ENCODE results near the gene CES2.

The CES2 gene

DNA sequence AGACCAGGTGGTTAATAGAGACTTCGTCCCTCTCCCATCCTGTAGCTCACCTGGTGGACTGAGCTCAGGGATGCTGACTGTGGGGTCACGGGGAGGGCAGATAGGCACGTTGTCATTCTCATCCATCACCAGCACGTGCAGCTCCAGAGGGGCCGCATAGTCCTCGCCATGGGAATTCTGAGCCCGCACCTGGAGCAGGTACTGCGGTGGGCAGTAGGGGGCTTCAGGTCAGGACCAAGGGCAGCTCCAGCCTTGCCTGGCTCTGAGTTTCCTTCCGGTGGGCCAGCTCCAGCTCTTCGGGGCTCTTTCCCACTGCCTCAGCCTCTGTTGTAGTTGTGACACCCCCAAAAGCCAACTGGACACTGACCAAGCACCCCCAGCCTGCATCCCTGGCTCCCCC, 22.2 kb upstream of the CES2 start:
- peaks cover 0 to 13% (median 0%) of the 10 kb centered on the region in 11 experiments; a peak in 1 of 22 replicates for H4K20me1 ChIP-seq
- H3K4me2 ChIP-seq: no peak overlapping the region
- H3K27me3 ChIP-seq: no peaks in the 10 kb centered on the region
- H3K9me3 ChIP-seq (replicated peaks in 1 of 11): no peaks in the 10 kb centered on the region
- H3K9ac ChIP-seq: no peak overlapping the region
- H3K4me1 ChIP-seq: peaks cover 0 to 22% (median 3%) of the 10 kb centered on the region in 10 experiments; a peak in 7 of 20 replicates
- TF ChIP-seq Cebpa-rat (IDR thresholded peaks at IDR 0.05): no peak
- H3K4me3 ChIP-seq: no peak overlapping the region
- no peak overlapping the region for H3K27ac ChIP-seq
- H3K36me3 ChIP-seq: no peaks in the 10 kb centered on the region

DNA sequence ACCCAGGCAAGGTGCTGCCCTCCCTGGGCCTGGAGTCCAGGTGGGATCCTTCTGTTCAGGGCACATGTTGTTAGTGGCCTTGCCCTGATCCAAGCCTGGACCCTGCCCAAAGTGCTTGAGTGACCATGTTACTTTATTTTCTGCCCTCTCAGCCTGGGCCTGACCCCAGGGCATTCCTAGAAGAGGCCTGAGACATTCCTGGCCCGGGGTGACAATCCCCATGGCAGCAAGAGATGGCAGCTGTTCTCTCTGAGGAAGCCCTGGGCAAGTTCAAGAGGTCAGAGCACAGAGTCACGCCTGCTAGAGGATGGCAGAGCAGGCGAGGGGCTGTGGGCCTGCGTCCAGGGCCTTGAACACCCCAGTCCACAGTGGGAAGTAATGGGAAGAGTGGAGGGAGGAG, 21.6 kb upstream of the CES2 start:
- no peaks in the 10 kb centered on the region for H3K36me3 ChIP-seq
- no peak overlapping the region for H3K4me3 ChIP-seq
- H3K27me3 ChIP-seq: no peaks in the 10 kb centered on the region
- H3K4me2 ChIP-seq: no peak overlapping the region
- TF ChIP-seq Cebpa-rat (IDR thresholded peaks at IDR 0.05): no peak
- H4K20me1 ChIP-seq: peaks cover 0 to 13% (median 0%) of the 10 kb centered on the region in 11 experiments; a peak in 1 of 22 replicates
- H3K27ac ChIP-seq: no peak overlapping the region
- H3K4me1 ChIP-seq: peaks cover 0 to 18% (median 3%) of the 10 kb centered on the region in 10 experiments; a peak in 8 of 20 replicates
- H3K9me3 ChIP-seq (replicated peaks in 1 of 11): no peaks in the 10 kb centered on the region
- no peak overlapping the region for H3K9ac ChIP-seq

DNA sequence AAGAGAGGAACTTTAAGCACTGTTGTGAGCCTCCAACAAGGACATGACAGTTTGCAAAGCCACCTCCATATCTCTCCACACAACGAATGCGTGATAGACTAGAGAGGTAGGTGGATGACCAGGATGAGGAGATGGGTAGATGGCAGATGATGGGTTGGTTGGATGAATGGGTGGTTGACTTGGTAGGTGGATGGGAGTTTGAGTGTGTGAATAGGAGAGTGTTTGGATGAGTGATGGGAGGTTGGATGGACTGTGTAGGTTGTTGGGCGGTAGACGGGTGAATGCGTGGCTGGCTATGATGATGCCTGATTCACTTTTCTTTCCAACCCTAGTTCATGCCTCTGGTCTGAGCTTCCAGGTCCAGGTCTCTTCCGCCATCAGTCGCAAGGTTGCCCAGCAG, 20.8 kb upstream of the CES2 start:
- H3K4me2 ChIP-seq: no peak overlapping the region
- H3K27ac ChIP-seq: no peak overlapping the region
- peaks cover 0 to 13% (median 0%) of the 10 kb centered on the region in 11 experiments; a peak in 1 of 22 replicates for H4K20me1 ChIP-seq
- H3K27me3 ChIP-seq: no peaks in the 10 kb centered on the region
- H3K9ac ChIP-seq: no peak overlapping the region
- no peaks in the 10 kb centered on the region for H3K36me3 ChIP-seq
- H3K4me1 ChIP-seq: peaks cover 0 to 26% (median 11%) of the 10 kb centered on the region in 10 experiments; a peak in 15 of 20 replicates
- no peak for TF ChIP-seq Cebpa-rat (IDR thresholded peaks at IDR 0.05)
- no peaks in the 10 kb centered on the region for H3K9me3 ChIP-seq (replicated peaks in 1 of 11)
- no peak overlapping the region for H3K4me3 ChIP-seq

DNA sequence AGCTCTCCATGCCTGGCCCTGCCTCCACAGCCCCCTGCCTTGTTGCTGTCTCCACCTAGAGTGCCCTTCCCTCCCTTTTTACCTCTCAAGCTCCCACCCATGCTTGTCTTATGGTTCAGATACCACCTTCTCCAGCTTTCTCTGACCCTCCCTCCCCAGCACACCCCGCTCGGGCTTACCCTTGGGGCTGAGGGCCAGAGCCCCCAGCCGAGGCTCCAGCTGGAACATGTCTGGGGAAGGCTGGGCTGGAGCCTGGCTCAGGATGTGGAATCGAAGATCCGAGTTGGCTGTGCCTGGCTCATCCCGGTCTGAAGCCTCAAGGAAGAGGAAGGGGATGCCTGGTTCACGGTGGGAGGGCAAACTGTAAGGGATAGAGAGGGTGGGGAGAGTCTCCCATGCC, 20.3 kb upstream of the CES2 start:
- H3K4me1 ChIP-seq: peaks cover 0 to 27% (median 14%) of the 10 kb centered on the region in 10 experiments; a peak in 15 of 20 replicates
- H3K36me3 ChIP-seq: no peaks in the 10 kb centered on the region
- no peak overlapping the region for H3K4me3 ChIP-seq
- no peak overlapping the region for H3K4me2 ChIP-seq
- H3K27ac ChIP-seq: no peak overlapping the region
- H3K9ac ChIP-seq: no peak overlapping the region
- H4K20me1 ChIP-seq: peaks cover 0 to 13% (median 0%) of the 10 kb centered on the region in 11 experiments; a peak in 1 of 22 replicates
- TF ChIP-seq Cebpa-rat (IDR thresholded peaks at IDR 0.05): no peak
- H3K9me3 ChIP-seq (replicated peaks in 1 of 11): no peaks in the 10 kb centered on the region
- H3K27me3 ChIP-seq: no peaks in the 10 kb centered on the region

DNA sequence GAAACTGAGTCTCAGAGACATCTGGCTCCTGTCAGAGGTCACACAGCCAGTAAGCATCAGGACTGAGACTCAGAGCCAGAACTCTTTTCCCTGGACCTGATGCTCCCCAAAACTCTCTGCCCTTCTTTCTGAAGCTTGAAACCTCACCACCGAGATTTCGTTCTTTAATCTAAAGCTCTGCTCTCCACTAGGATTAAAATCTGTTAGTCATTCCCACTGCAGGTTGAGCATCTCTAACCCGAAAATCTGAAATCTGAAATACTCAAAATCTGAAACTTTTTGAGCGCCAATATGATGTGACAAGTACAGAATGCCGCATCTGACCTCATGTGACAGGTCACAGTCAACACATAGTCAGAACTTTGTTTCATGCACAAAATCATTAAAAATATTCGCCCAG, 18.8 kb upstream of the CES2 start:
- no peak overlapping the region for H3K9ac ChIP-seq
- no peak overlapping the region for H3K4me2 ChIP-seq
- no peaks in the 10 kb centered on the region for H3K27me3 ChIP-seq
- H3K4me1 ChIP-seq: peaks cover 0 to 28% (median 24%) of the 10 kb centered on the region in 10 experiments; a peak in 16 of 20 replicates
- no peak for TF ChIP-seq Cebpa-rat (IDR thresholded peaks at IDR 0.05)
- no peak overlapping the region for H3K27ac ChIP-seq
- H3K4me3 ChIP-seq: no peak overlapping the region
- no peaks in the 10 kb centered on the region for H3K36me3 ChIP-seq
- H3K9me3 ChIP-seq (replicated peaks in 1 of 11): no peaks in the 10 kb centered on the region
- 0 out of 22 replicates have a peak, but pooled peaks cover 0 to 4% (median 0%) of the 10 kb centered on the region in 11 experiments for H4K20me1 ChIP-seq

DNA sequence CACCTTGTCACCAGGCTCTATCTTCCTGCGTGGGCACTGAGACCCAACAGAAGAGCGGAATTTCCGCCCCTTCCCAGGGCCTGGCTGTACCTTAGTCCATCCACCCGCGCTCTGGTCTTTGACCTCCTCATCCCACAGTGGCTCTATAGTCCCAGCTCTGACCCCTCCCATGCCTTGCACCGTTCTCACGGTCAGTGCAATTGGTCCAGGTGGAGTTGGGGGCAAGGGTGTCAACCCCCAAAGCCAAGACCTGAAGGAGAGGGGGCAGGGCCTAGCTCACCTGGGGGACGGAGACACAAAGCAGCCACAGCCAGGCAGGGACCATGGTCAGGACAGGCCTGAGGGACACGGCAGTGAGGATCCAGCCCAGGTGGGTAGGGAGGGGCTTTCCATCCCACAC, 17.6 kb upstream of the CES2 start:
- H3K4me1 ChIP-seq: peaks cover under 1 to 40% (median 36%) of the 10 kb centered on the region in 10 experiments; a peak in 18 of 20 replicates
- H3K9ac ChIP-seq: no peak overlapping the region
- no peaks in the 10 kb centered on the region for H3K36me3 ChIP-seq
- no peaks in the 10 kb centered on the region for H4K20me1 ChIP-seq
- H3K27me3 ChIP-seq: no peaks in the 10 kb centered on the region
- no peak overlapping the region for H3K4me3 ChIP-seq
- TF ChIP-seq Cebpa-rat (IDR thresholded peaks at IDR 0.05): no peak
- no peak overlapping the region for H3K27ac ChIP-seq
- H3K9me3 ChIP-seq (replicated peaks in 1 of 11): no peaks in the 10 kb centered on the region
- H3K4me2 ChIP-seq: no peak overlapping the region

DNA sequence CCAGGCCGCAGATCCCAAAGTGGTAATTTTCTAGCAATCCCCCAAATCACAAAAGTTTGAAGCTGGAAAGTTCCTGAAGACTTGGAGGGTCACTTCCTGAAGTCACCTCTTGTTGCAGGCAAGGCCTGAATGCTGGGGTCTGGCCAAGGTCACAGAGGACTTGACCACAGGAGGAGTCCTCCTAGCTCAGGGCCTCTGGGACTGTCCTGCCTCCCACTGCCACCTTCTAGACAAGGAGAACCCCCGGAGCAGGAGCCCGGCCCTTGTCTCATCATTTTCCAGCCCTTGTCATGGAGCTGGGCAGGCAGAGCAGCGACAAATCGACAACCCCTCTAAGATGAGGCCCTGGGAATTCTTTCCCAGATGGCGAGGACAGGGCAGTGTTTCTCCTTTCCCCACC, 17.0 kb upstream of the CES2 start:
- Histone ChIP-seq H3K4me2 (no peak overlapping the region), H3K9me3 (replicated peaks in 1 of 11) (no peaks in the 10 kb centered on the region), H3K27ac (no peak overlapping the region), H4K20me1 (no peaks in the 10 kb centered on the region), H3K9ac (no peak overlapping the region), H3K27me3 (peaks cover 0 to 5% (median 0%) of the 10 kb centered on the region in 11 experiments; a peak in 4 of 22 replicates), H3K36me3 (no peaks in the 10 kb centered on the region), H3K4me1 (peaks cover 6 to 46% (median 43%) of the 10 kb centered on the region in 10 experiments), H3K4me3 (no peak overlapping the region)
- TF ChIP-seq Cebpa-rat (IDR thresholded peaks at IDR 0.05): no peak

DNA sequence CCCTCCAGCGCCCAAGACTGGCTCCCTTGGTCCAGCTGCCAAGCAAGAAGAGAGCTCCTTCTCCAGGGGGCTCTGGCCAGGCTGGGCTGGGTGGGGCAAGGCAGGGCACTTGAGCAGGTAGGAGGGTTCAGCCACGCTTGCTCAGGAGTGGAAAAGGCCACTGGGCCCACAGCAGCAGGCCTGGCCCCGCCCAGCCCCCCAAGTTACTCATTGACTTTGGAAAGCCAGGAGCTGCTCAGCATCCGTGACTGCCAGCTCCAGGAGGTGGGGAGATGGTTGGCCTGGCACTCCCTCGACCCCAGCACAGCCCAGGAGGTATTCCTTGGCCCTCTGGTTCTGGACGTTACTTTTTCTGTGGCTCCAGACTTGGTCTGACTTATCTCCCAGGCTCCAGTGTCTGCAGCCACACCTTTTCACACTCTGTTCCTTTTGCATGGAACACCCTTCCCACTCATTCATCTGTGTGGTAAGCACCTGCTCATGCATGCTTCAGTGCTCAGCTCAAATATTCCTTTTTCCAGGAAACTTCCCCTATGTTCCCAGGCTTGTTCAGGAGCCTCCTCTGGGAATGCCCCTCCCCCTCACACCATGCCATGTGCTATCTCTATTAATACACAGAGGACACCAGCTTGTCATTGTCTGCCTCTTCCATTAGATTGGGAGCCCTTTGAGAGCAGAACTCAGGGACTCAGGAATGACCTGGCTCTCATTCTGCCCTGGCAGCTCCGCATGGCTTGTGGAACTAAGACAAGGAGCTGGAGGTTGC, 16.3 kb upstream of the CES2 start, which contains the start of gene CDH16:
Gene CDH16, minus strand, starts transcription at position 83 of the 766 bp plus-strand sequence. CDS start 820 bp downstream, outside the sequence.
- H3K36me3 ChIP-seq: no peaks in the 10 kb centered on the region
- H3K27me3 ChIP-seq: peaks cover 0 to 11% (median under 1%) of the 10 kb centered on the region in 11 experiments; a peak in 14 of 22 replicates
- no peak for TF ChIP-seq Cebpa-rat (IDR thresholded peaks at IDR 0.05)
- H4K20me1 ChIP-seq: 0 out of 22 replicates have a peak, but pooled peaks cover 0 to 5% (median 0%) of the 10 kb centered on the region in 11 experiments
- no peaks in the 10 kb centered on the region for H3K9me3 ChIP-seq (replicated peaks in 1 of 11)
- peak within 1 kb of the TSS in 7 of 11 experiments; percentile 18 to 64 (median 40); a peak in 14 of 22 replicates for H3K4me2 ChIP-seq
- H3K4me1 ChIP-seq: peaks cover 13 to 53% (median 49%) of the 10 kb centered on the region in 10 experiments
- H3K27ac ChIP-seq: 0 out of 22 replicates have a peak within 1 kb of the TSS, but pooled peaks of 1 of the 11 experiments have one; percentile 15
- H3K4me3 ChIP-seq: no peak within 1 kb of the TSS
- H3K9ac ChIP-seq: peak within 1 kb of the TSS in 1 of 11 experiments; percentile 18; a peak in 1 of 22 replicates

DNA sequence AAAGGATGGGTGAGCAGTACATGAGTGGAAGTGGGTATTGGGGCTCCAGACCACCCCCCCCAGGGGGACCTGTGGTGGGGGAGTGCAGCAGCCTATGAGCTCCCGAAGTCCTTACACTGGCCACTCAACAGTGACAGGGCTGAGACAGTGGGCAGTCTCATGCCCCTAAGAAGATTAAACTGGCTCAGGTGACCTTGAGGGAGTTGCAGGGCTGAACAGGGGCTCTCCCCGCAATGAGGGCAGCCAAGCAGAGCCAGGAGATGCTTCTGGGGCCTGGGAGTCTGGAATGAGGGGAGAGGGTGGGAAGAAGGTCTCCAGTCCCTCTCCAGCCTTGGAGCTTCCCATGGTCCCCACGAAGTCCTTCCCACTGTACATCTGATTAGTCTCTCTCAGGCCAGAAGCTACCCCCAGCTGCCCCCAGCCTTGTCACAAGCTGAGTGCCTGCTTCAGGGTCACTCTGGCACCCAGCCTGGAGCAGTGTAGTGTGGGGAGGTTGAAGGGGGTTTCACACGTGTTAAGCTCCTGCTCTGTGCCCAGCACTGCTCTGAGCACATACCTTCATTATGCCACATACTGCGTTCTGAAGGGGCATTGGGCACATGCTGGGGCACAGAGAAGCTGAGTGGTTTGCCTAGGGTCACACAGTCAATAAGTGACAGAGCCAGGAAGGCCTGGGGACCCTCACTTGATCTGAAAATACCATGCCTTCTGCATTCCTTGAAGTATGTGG, 15.6 kb upstream of the CES2 start:
- Histone ChIP-seq H3K36me3 (no peaks in the 10 kb centered on the region), H3K27me3 (peaks cover 6 to 19% (median 8%) of the 10 kb centered on the region in 11 experiments), H4K20me1 (0 out of 22 replicates have a peak, but pooled peaks cover 0 to 12% (median 0%) of the 10 kb centered on the region in 11 experiments), H3K27ac (0 out of 22 replicates have a peak overlapping the region, but pooled peaks of 1 of the 11 experiments have one; percentile 15), H3K9me3 (replicated peaks in 1 of 11) (no peaks in the 10 kb centered on the region), H3K4me3 (no peak overlapping the region), H3K9ac (peak overlapping the region in 1 of 11 experiments; percentile 18; a peak in 1 of 22 replicates), H3K4me1 (peaks cover 18 to 60% (median 56%) of the 10 kb centered on the region in 10 experiments), H3K4me2 (peak overlapping the region in 8 of 11 experiments; percentile 12 to 64 (median 39); a peak in 14 of 22 replicates)
- no peak for TF ChIP-seq Cebpa-rat (IDR thresholded peaks at IDR 0.05)
